GM23338 (cell line): ENCODE results near the gene MRGPRF. TPM values are rescaled to one million over a fixed set of nuclear protein-coding genes. Genes with fewer than 3 reads are reported as not detected.

Source experiments
- ATAC-seq: fragments of 200-7000 bp; cut with Tn5 transposase; 3 replicates; pipeline ENCODE4 v1.9.1; 2020
- DNase-seq: peaks from one replicate; pipeline ENCODE4 v3.0.0-alpha.2; 2015; ENCODE audit warnings: low spot score
- H2AFZ ChIP-seq: fragments of 200-600 bp; sonication (generic); 2 replicates; pipeline ENCODE4 v1.8.0; 2016; ENCODE audit warnings: antibody characterized with exemption, mild to moderate bottlenecking, moderate library complexity
- H3F3A ChIP-seq: fragments of 200-600 bp; sonication (generic); replicated peaks from 2 replicates; pipeline ENCODE4 v1.8.0; 2017; ENCODE audit warnings: antibody characterized with exemption, mixed run types, low read depth
- H3K27ac ChIP-seq: fragments of 200-600 bp; sonication (generic); 2 replicates; pipeline ENCODE4 v1.6.1; 2016; ENCODE audit warnings: low read depth
- H3K27me3 ChIP-seq: fragments of 200-600 bp; sonication (generic); 2 replicates; pipeline ENCODE4 v1.8.0; 2016; ENCODE audit warnings: mild to moderate bottlenecking, mixed run types, moderate library complexity; ENCODE audit not compliant: insufficient read depth
- H3K36me3 ChIP-seq: fragments of 200-600 bp; sonication (generic); 2 replicates; pipeline ENCODE4 v1.8.0; 2016; ENCODE audit warnings: mild to moderate bottlenecking; ENCODE audit not compliant: insufficient read depth
- H3K4me1 ChIP-seq: fragments of 200-600 bp; sonication (generic); 2 replicates; pipeline ENCODE4 v1.8.0; 2016; ENCODE audit warnings: mild to moderate bottlenecking, moderate library complexity; ENCODE audit not compliant: insufficient read depth
- H3K4me2 ChIP-seq: fragments of 200-600 bp; sonication (generic); 2 replicates; pipeline ENCODE4 v1.7.1; 2017; ENCODE audit warnings: mixed run types
- H3K4me3 ChIP-seq: fragments of 200-600 bp; sonication (generic); 2 replicates; pipeline ENCODE4 v1.6.1; 2016; ENCODE audit warnings: mixed run types
- H3K79me2 ChIP-seq: fragments of 200-600 bp; sonication (generic); replicated peaks from 2 replicates; pipeline ENCODE4 v1.8.0; 2017; ENCODE audit warnings: mild to moderate bottlenecking; ENCODE audit not compliant: insufficient read depth
- H3K9me2 ChIP-seq: fragments of 200-600 bp; sonication (generic); 2 replicates; pipeline ENCODE4 v1.8.0; 2017; ENCODE audit not compliant: insufficient read depth
- H4K20me1 ChIP-seq: fragments of 200-600 bp; sonication (generic); replicated peaks from 2 replicates; pipeline ENCODE4 v1.8.0; 2017; ENCODE audit warnings: mild to moderate bottlenecking; ENCODE audit not compliant: insufficient read depth
- H3K27ac Mint-ChIP-seq: 2 replicates; pipeline ENCODE4 v1.8.0; 2020; ENCODE audit warnings: inconsistent platforms, mild to moderate bottlenecking, moderate library complexity, mixed read lengths
- H3K27me3 Mint-ChIP-seq: 3 replicates; pipeline ENCODE4 v1.8.0; 2022; ENCODE audit warnings: low read depth, mild to moderate bottlenecking, moderate library complexity, mixed read lengths, inconsistent platforms; ENCODE audit not compliant: insufficient read depth, poor library complexity
- H3K36me3 Mint-ChIP-seq: 3 replicates; pipeline ENCODE4 v1.8.0; 2021; ENCODE audit warnings: low read depth, mild to moderate bottlenecking, inconsistent platforms, moderate library complexity, mixed read lengths
- H3K4me1 Mint-ChIP-seq: 3 replicates; pipeline ENCODE4 v1.8.0; 2020; ENCODE audit warnings: mild to moderate bottlenecking, inconsistent platforms, mixed read lengths
- H3K4me3 Mint-ChIP-seq: 3 replicates; pipeline ENCODE4 v1.8.0; 2021; ENCODE audit warnings: moderate library complexity, mild to moderate bottlenecking, inconsistent platforms, mixed read lengths
- H3K9me3 Mint-ChIP-seq: 3 replicates; pipeline ENCODE4 v1.8.0; 2020; ENCODE audit warnings: moderate library complexity, mild to moderate bottlenecking, inconsistent platforms, mixed read lengths
- CREB1 ChIP-seq: fragments of 250-450 bp; sonication (Bioruptor Pico); IDR thresholded peaks from 2 replicates; pipeline ENCODE4 v1.5.0; 2020; ENCODE audit warnings: low read depth, mild to moderate bottlenecking, moderate library complexity
- EZH2 ChIP-seq: fragments of 200-600 bp; sonication (generic); IDR thresholded peaks from one replicate; pipeline ENCODE4 v1.8.0; 2017; ENCODE audit warnings: antibody characterized with exemption, mild to moderate bottlenecking, low read depth; ENCODE audit not compliant: unreplicated experiment
- JUNB ChIP-seq: IDR thresholded peaks from one replicate; pipeline ENCODE4 v1.6.1; 2016; ENCODE audit warnings: antibody characterized with exemption; ENCODE audit not compliant: unreplicated experiment
- NANOG ChIP-seq: IDR thresholded peaks from 2 replicates; pipeline ENCODE4 v1.6.1; 2016; ENCODE audit warnings: antibody characterized with exemption, borderline replicate concordance
- POLR2AphosphoS5 ChIP-seq: IDR thresholded peaks from 2 replicates; pipeline ENCODE4 v1.6.1; 2016; ENCODE audit warnings: antibody characterized with exemption, low read depth
- REST ChIP-seq: IDR thresholded peaks from one replicate; pipeline ENCODE4 v1.6.1; 2018; ENCODE audit warnings: antibody characterized with exemption; ENCODE audit not compliant: unreplicated experiment
- STAT1 ChIP-seq: IDR thresholded peaks from one replicate; pipeline ENCODE4 v1.6.1; 2016; ENCODE audit warnings: antibody characterized with exemption; ENCODE audit not compliant: unreplicated experiment
- ZNF114 ChIP-seq: fragments of 250-450 bp; sonication (Bioruptor Pico); IDR thresholded peaks from 2 replicates; pipeline ENCODE4 v1.5.0; 2020; ENCODE audit warnings: mild to moderate bottlenecking, moderate library complexity
- polyA plus RNA-seq: library from polyadenylated mRNA; unstranded; fragments of >200 nt; fragmentation: Nextera tagmentation; extraction: Ambion mirVana; gene quantifications from 2 replicates; pipeline ENCODE4 v1.2.1, GENCODE V29; 2016
- total RNA-seq: library from RNA; depleted of rRNA; stranded (reverse); fragments of >200 nt; shearing (Covaris generic); gene quantifications from 2 replicates; pipeline ENCODE4 v1.2.3, GENCODE V29; 2014
- TF ChIP-seq, protein P1 (sequence below), 2 experiments: fragments of 200-600 bp in 1 of 2; sonication (generic) in 1 of 2; conservative IDR thresholded peaks; 2 replicates each; pipeline versions ENCODE4 v1.5.1 to v1.6.1; 2016 to 2017; ENCODE audit warnings: antibody characterized with exemption in 2 of 2, low read depth in 2 of 2, mild to moderate bottlenecking in 2 of 2, moderate library complexity in 1 of 2
- TF ChIP-seq, protein P2 (sequence below): IDR thresholded peaks from 2 replicates; pipeline ENCODE4 v1.6.1; 2016; ENCODE audit warnings: antibody characterized with exemption

MRGPRF gene
- total and polyA plus RNA-seq, 2 experiments from 2014 or later: 3.3 to 9.0 TPM

DNA sequence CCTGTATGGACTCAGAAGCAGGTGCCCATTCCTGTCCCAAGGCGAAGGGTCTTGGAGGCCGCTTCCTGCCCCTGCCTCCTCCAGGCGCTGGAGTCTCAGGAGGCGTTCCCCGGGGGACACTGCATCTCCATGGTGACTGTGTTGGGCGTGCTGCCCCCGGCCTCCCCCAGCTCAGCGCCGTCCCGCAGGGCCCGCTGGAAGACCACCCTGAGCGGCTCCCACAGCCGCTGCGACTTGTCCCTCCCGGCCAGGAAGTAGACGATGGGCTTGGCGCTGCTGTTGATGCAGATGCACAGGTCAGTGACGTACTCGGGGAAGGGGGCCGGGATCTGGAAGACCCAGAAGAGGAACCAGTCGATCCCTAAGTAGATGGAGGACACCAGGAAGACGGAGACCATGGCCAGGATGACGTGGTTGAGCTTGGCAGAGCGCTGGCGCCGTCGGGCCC lies 7.8 kb downstream of the MRGPRF start (continued):
- TF ChIP-seq EZH2 (no peak), JUNB (no peak), ZNF114 (no peak)
- TF ChIP-seq, protein P1, sequence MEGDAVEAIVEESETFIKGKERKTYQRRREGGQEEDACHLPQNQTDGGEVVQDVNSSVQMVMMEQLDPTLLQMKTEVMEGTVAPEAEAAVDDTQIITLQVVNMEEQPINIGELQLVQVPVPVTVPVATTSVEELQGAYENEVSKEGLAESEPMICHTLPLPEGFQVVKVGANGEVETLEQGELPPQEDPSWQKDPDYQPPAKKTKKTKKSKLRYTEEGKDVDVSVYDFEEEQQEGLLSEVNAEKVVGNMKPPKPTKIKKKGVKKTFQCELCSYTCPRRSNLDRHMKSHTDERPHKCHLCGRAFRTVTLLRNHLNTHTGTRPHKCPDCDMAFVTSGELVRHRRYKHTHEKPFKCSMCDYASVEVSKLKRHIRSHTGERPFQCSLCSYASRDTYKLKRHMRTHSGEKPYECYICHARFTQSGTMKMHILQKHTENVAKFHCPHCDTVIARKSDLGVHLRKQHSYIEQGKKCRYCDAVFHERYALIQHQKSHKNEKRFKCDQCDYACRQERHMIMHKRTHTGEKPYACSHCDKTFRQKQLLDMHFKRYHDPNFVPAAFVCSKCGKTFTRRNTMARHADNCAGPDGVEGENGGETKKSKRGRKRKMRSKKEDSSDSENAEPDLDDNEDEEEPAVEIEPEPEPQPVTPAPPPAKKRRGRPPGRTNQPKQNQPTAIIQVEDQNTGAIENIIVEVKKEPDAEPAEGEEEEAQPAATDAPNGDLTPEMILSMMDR (conservative IDR thresholded peaks at IDR 0.05; ENCODE audit: low read depth in 2 of 2): no peak

- no peaks in the 10 kb centered on the region for H3K4me1 ChIP-seq
- DNase-seq (no peak), ATAC-seq (no peak)
- no peaks in the 10 kb centered on the region for H3K79me2 ChIP-seq
- no peaks in the 10 kb centered on the region for H3K27me3 ChIP-seq
- H3K27ac ChIP-seq: no peak overlapping the region
- no peaks in the 10 kb centered on the region for H3K36me3 ChIP-seq
- peaks cover 3% of the 10 kb centered on the region; the same call in 1 of the 3 replicates for H3K36me3 Mint-ChIP-seq
- H3K9me2 ChIP-seq: no peaks in the 10 kb centered on the region
- H3K4me3 Mint-ChIP-seq: no peak overlapping the region
- H2AFZ ChIP-seq: no peak overlapping the region
- H3K27ac Mint-ChIP-seq: no peak overlapping the region
- H3F3A ChIP-seq: no peaks in the 10 kb centered on the region
- no peaks in the 10 kb centered on the region for H3K9me3 Mint-ChIP-seq
- peaks cover 3% of the 10 kb centered on the region; the same call in 1 of the 3 replicates for H3K4me1 Mint-ChIP-seq
- no peak overlapping the region for H3K4me2 ChIP-seq
- TF ChIP-seq, protein P1 (conservative IDR thresholded peaks at IDR 0.05; ENCODE audit: low read depth in 2 of 2): no peak
- no peak for TF ChIP-seq EZH2
- TF ChIP-seq REST: no peak
- TF ChIP-seq ZNF114: no peak
- TF ChIP-seq NANOG: no peak
- TF ChIP-seq POLR2AphosphoS5: no peak
- TF ChIP-seq JUNB: no peak
- TF ChIP-seq, protein P2, sequence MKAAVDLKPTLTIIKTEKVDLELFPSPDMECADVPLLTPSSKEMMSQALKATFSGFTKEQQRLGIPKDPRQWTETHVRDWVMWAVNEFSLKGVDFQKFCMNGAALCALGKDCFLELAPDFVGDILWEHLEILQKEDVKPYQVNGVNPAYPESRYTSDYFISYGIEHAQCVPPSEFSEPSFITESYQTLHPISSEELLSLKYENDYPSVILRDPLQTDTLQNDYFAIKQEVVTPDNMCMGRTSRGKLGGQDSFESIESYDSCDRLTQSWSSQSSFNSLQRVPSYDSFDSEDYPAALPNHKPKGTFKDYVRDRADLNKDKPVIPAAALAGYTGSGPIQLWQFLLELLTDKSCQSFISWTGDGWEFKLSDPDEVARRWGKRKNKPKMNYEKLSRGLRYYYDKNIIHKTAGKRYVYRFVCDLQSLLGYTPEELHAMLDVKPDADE: no peak
- TF ChIP-seq CREB1 (CRISPR knock-in tag): no peak
- TF ChIP-seq STAT1: no peak
- H3K4me3 ChIP-seq: no peak overlapping the region
- H3K27me3 Mint-ChIP-seq: peaks cover 8% of the 10 kb centered on the region
- H4K20me1 ChIP-seq: no peaks in the 10 kb centered on the region
Observed at GRCh38 chr11:69004411-69005182, 8.4 kb downstream of the MRGPRF start.
